ENCODE measurements around the gene RPL39. TPM values are rescaled to one million over a fixed set of nuclear protein-coding genes. Genes with fewer than 3 reads are reported as not detected.
"Not testable (repeated sequence)": the region's sequence is repeated elsewhere in the genome, so short reads cannot be mapped to it uniquely, and the experiment has no call there.

The RPL39 gene
- total RNA-seq, 4 donors from 2014 or later: 2,139 to 3,555 (median 3,085) TPM

DNA sequence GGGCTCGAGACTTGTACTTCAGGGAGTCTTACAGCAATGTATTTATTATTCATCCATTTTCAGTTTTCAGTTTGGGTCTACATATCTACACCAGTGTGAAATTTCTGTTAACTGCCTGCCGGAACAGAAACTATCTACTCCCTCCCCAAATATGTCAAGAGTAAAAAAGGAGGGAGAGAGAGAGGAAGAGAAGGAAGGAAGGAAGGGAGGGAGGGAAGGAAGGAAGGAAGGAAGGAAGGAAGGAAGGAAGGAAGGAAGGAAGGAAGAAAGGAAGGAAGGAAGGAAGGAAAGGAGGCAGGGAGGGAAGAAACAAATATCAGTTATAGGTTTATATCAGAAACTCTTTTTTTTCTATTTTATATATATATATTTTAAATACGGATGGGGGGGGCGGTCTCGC lies 12.6 kb downstream of the RPL39 start:
- no peak for DNase-seq (ENCODE audit: low spot score in 2 of 2)
- TF ChIP-seq EP300 (IDR thresholded peaks at IDR 0.05) (no peak), POLR2A (IDR thresholded peaks at IDR 0.05) (no peak)
- TF ChIP-seq, protein P1, sequence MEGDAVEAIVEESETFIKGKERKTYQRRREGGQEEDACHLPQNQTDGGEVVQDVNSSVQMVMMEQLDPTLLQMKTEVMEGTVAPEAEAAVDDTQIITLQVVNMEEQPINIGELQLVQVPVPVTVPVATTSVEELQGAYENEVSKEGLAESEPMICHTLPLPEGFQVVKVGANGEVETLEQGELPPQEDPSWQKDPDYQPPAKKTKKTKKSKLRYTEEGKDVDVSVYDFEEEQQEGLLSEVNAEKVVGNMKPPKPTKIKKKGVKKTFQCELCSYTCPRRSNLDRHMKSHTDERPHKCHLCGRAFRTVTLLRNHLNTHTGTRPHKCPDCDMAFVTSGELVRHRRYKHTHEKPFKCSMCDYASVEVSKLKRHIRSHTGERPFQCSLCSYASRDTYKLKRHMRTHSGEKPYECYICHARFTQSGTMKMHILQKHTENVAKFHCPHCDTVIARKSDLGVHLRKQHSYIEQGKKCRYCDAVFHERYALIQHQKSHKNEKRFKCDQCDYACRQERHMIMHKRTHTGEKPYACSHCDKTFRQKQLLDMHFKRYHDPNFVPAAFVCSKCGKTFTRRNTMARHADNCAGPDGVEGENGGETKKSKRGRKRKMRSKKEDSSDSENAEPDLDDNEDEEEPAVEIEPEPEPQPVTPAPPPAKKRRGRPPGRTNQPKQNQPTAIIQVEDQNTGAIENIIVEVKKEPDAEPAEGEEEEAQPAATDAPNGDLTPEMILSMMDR (IDR thresholded peaks at IDR 0.05): no peak
- H3K9me3 ChIP-seq: no peaks in the 10 kb centered on the region
- no peak overlapping the region for H3K27ac ChIP-seq
- no peaks in the 10 kb centered on the region for H3K27me3 ChIP-seq
- H3K4me1 ChIP-seq: no peaks in the 10 kb centered on the region
- WGBS, 2 donors: 80 to 86% methylated on average over 5 of the region's 5 CpGs
- peaks cover 0 to 32% (median 0%) of the 10 kb centered on the region in 3 donors for H3K36me3 ChIP-seq
- H3K4me3 ChIP-seq: no peak overlapping the region

DNA sequence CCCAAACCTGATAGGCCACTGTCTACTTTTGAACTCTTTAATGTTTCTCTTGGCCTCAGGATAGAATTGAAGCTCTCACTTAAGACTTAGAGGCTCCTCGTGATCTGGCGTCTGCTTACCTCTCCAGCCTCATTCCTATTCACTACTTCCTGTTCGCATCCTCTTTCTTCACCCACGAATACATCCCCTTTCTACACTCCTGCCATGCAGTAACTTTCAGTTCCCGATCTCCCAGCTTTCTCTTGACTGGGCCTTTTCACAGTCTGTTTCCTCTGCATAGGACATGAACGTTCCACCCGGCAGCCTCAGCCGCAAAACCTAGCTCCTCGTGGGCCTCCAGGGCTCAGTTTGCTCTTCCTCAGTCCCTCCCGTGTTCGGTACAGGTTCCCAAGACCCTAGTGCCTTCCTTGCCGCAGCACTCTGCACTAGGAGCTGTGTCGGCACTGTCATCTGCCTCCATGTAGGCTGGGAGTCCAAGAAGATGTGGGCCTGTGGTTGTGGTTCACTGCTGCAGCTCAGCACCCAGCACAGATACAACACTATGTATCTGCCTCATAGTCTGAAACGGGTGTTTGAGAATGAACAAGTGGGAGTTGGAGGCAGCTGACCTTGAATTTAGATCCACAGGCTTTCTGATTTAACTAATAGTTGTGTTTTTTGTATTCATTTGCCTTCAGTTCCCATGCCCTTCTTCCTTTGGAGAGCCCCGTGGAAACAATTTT lies 15.8 kb downstream of the RPL39 start:
- H3K27me3 ChIP-seq: no peaks in the 10 kb centered on the region
- no peak for TF ChIP-seq POLR2A (IDR thresholded peaks at IDR 0.05)
- TF ChIP-seq, protein P1 (IDR thresholded peaks at IDR 0.05): no peak
- peak in 1 of 2 donors; percentile 18 for TF ChIP-seq EP300 (IDR thresholded peaks at IDR 0.05)
- H3K9me3 ChIP-seq: no peaks in the 10 kb centered on the region
- 80 to 82% methylated on average over 15 of the region's 15 CpGs for WGBS, 2 donors
- H3K4me1 ChIP-seq: no peaks in the 10 kb centered on the region
- peaks cover 0 to 5% (median 0%) of the 10 kb centered on the region in 3 donors for H3K36me3 ChIP-seq
- DNase-seq (ENCODE audit: low spot score in 2 of 2): no peak
- no peak overlapping the region for H3K27ac ChIP-seq
- H3K4me3 ChIP-seq: no peak overlapping the region

DNA sequence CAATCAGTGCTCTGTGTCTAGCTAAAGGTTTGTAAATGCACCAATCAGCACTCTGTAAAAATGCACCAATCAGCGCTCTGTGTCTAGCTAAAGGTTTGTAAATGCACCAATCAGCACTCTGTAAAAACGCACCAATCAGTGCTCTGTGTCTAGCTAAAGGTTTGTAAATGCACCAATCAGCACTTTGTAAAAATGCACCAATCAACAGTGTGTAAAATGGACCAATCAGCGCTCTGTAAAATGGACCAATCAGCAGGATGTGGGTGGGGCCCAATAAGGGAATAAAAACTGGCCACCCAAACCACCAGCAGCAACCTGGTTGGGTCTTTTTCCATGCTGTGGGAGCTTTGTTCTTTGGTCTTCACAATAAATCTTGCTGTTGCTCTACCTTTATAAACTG lies 22.0 kb downstream of the RPL39 start:
- WGBS, 2 donors: 93 to 100% methylated on average over 2 to 3 of the region's 3 CpGs
- not testable (repeated sequence) for H3K9me3 ChIP-seq

DNA sequence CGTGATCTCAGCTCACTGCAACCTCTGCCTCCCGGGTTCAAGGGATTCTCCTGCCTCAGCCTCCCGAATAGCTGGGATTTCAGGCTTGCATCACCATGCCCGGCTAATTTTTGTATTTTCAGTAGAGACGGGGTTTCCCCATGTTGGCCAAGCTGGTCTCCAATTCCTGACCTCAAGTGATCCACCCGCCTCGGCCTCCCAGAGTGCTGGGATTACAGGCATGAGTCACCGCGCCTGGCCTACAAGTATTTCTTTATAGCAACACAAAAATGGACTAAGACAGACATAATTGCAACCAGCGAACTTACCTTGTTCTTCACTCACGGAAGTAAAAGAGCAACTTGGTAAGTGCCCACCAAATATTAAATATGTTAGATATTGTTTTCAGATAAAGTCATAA lies 23.0 kb downstream of the RPL39 start:
- H3K4me3 ChIP-seq; H3K27me3 ChIP-seq; H3K27ac ChIP-seq; DNase-seq (ENCODE audit: low spot score in 2 of 2); H3K9me3 ChIP-seq; H3K36me3 ChIP-seq; H3K4me1 ChIP-seq: not testable (repeated sequence)
- WGBS, 2 donors: 88 to 95% methylated on average over 7 to 11 of the region's 11 CpGs

More for the DNA sequence above, 22.0 kb downstream of the RPL39 start:
- H3K4me3 ChIP-seq; DNase-seq (ENCODE audit: low spot score in 2 of 2); H3K27ac ChIP-seq; H3K27me3 ChIP-seq; H3K36me3 ChIP-seq; H3K4me1 ChIP-seq: not testable (repeated sequence)

DNA sequence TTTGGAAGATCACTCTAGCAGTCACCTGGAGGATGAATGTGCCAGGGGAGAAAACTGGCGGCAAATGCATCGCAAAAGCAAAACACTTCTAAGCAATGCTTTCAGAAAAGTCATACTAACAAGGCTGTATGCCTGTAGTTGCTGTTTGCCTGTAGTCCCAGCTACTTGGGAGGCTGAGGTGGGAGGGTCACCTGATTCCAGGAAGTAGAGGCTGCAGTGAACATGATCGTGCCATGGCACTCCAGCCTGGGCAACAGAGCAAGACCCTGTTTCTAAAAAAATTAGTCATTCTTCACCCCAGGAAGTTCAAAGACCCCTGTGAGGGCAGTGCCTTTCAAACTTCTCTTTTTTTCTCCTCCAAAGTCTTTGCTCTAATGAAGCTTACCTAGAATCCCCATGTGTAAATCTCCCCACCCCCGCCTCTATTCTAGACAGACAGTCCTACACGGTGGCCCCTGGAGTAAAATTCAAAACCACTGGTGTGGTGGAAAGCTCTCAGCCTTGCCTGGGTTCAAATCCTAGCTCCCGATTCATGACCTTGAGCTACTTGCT lies 27.5 kb downstream of the RPL39 start:
- TF ChIP-seq EP300 (IDR thresholded peaks at IDR 0.05) (no peak), POLR2A (IDR thresholded peaks at IDR 0.05) (no peak)
- TF ChIP-seq, protein P1 (IDR thresholded peaks at IDR 0.05): no peak
- Histone ChIP-seq H3K4me3 (no peak overlapping the region), H3K27me3 (peaks cover 0 to 16% of the 10 kb centered on the region in 2 donors), H3K9me3 (no peaks in the 10 kb centered on the region), H3K27ac (no peak overlapping the region), H3K36me3 (no peaks in the 10 kb centered on the region), H3K4me1 (peaks cover 0 to 7% (median 0%) of the 10 kb centered on the region in 4 donors)
- no peak for DNase-seq (ENCODE audit: low spot score in 2 of 2)
- WGBS, 2 donors: 81 to 96% methylated on average over 4 to 6 of the region's 6 CpGs

- WGBS, 2 donors: 34 to 49% methylated on average over 7 of the region's 7 CpGs
These were observed 28.2 kb downstream of the RPL39 start for GRCh38 chrX:119763181-119763580.

More at GRCh38 chrX:119763181-119763580, 28.2 kb downstream of the RPL39 start:
- Histone ChIP-seq H3K27ac (no peak overlapping the region), H3K4me3 (no peak overlapping the region), H3K36me3 (no peaks in the 10 kb centered on the region), H3K9me3 (no peaks in the 10 kb centered on the region), H3K27me3 (peaks cover 0 to 18% of the 10 kb centered on the region in 2 donors), H3K4me1 (peaks cover 0 to 13% (median 0%) of the 10 kb centered on the region in 4 donors)
- no peak for DNase-seq (ENCODE audit: low spot score in 2 of 2)
- TF ChIP-seq EP300 (IDR thresholded peaks at IDR 0.05): no peak
- no peak for TF ChIP-seq POLR2A (IDR thresholded peaks at IDR 0.05)
- TF ChIP-seq, protein P1 (IDR thresholded peaks at IDR 0.05): no peak
